Transverse colon (tissue), 3 donors: Measurements from ENCODE around the gene ACLY.

Experiments
- EP300 ChIP-seq: sonication (generic); formaldehyde crosslinking; IDR thresholded peaks from one replicate; pipeline ENCODE4 v1.6.1; 2017; ENCODE audit warnings: antibody characterized with exemption, low read depth
- TF ChIP-seq, protein P1 (sequence below), 5 experiments: fragments of 200-600 bp in 3 of 5; fragments of 450-650 bp in 2 of 5; sonication (generic) in 3 of 5; IDR thresholded peaks; 1 replicate in 2 of 5; 2 replicates in 3 of 5; pipeline ENCODE4 v1.5.1; 2016 to 2017; ENCODE audit warnings: antibody characterized with exemption in 5 of 5, inconsistent platforms in 3 of 5, mild to moderate bottlenecking in 2 of 5, moderate library complexity in 1 of 5

DNA sequence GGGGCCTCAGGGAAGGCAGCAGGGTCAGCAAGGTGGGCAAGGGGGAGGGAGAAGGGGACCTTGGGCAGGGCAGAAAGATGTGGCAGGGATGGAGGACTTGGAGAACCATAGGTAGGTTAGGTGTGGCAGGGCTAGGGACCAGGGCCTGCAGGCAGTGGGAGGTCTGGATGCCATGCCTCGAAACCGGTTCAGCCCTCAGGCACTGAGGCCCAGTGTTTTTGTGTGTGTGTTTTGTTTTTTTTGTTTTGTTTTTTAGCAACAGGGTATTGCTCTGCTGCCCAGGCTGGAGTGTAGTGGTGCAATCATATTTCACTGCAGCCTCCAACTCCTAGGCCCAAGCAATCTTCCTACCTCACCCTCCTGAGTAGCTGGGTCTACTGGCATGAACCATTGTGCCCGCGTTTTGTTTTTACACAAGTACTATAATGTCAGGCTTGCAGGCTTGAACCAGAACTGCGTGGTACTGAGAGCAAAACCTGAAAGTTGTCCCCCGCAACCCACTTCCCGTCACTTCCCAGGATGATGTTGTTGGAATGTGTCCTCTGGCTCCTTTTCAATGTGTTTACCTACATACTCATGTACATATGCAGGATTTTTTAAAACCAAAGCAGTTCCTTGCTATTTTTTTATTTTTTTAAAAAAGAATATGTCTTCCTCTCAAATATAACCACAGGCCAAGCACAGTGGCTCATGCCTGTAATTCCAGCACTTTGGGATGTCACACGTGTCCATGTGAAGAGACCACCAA is 24.0 kb upstream of the ACLY start:
- no peak for TF ChIP-seq EP300
- TF ChIP-seq, protein P1, sequence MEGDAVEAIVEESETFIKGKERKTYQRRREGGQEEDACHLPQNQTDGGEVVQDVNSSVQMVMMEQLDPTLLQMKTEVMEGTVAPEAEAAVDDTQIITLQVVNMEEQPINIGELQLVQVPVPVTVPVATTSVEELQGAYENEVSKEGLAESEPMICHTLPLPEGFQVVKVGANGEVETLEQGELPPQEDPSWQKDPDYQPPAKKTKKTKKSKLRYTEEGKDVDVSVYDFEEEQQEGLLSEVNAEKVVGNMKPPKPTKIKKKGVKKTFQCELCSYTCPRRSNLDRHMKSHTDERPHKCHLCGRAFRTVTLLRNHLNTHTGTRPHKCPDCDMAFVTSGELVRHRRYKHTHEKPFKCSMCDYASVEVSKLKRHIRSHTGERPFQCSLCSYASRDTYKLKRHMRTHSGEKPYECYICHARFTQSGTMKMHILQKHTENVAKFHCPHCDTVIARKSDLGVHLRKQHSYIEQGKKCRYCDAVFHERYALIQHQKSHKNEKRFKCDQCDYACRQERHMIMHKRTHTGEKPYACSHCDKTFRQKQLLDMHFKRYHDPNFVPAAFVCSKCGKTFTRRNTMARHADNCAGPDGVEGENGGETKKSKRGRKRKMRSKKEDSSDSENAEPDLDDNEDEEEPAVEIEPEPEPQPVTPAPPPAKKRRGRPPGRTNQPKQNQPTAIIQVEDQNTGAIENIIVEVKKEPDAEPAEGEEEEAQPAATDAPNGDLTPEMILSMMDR (IDR thresholded peaks at IDR 0.05), result no peak
